GM18505 (cell line): ENCODE measurements around the gene IL6ST.
"Not testable (repeated sequence)": the region's sequence is repeated elsewhere in the genome, so short reads cannot be mapped to it uniquely, and the experiment has no call there.

Experiments used
- ATAC-seq: cut with Tn5 transposase; IDR thresholded peaks from one replicate; pipeline ENCODE4 v1.9.1; 2021; ENCODE audit not compliant: unreplicated experiment
- POLR2A ChIP-seq: IDR thresholded peaks from 4 replicates; pipeline ENCODE4 v1.6.1; 2011; ENCODE audit warnings: borderline replicate concordance; ENCODE audit not compliant: insufficient read depth, insufficient read length; ENCODE audit errors: extremely low read depth

Gene IL6ST

DNA sequence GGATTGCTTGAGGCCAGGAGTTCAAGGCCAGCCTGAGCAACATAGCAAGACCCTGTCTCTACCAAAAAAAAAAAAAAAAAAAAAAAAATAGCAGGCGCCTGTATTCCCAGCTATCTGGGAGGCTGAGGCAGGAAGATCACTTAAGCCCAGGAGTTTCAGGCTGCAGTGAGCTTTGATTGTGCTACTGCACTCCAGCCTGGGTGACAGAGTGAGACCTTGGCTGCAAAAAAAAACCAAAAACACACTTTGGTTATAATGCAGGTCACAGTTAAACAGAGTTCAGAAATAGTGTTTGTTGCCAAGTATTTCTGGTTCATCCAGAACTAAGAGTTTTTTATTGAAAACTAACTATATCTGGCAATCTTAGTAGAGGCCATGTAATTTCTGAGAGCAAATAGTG lies 24.1 kb upstream of the IL6ST start:
- TF ChIP-seq POLR2A = no peak
- ATAC-seq = no peak

DNA sequence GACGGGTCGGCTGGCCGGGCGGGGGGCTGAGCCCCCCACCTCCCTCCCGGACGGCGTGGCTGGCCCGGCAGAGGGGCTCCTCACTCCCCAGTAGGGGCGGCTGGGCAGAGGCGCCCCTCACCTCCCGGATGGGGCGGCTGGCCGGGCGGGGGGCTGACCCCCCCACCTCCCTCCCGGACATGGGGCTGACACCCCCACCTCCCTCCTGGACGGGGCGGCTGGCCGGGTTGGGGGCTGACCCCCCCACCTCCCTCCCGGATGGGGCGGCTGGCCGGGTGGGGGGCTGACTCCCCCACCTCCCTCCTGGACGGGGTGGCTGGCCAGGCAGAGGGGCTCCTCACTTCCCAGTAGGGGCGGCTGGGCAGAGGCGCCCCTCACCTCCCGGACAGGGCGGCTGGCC lies 19.9 kb upstream of the IL6ST start:
- ATAC-seq = not testable (repeated sequence)

DNA sequence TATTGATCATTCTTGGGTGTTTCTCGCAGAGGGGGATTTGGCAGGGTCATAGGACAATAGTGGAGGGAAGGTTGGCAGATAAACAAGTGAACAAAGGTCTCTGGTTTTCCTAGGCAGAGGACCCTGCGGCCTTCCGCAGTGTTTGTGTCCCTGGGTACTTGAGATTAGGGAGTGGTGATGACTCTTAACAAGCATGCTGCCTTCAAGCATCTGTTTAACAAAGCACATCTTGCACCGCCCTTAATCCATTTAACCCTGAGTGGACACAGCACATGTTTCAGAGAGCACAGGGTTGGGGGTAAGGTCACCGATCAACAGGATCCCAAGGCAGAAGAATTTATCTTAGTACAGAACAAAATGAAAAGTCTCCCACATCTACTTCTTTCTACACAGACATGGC lies 19.2 kb upstream of the IL6ST start:
- ATAC-seq = not testable (repeated sequence)

DNA sequence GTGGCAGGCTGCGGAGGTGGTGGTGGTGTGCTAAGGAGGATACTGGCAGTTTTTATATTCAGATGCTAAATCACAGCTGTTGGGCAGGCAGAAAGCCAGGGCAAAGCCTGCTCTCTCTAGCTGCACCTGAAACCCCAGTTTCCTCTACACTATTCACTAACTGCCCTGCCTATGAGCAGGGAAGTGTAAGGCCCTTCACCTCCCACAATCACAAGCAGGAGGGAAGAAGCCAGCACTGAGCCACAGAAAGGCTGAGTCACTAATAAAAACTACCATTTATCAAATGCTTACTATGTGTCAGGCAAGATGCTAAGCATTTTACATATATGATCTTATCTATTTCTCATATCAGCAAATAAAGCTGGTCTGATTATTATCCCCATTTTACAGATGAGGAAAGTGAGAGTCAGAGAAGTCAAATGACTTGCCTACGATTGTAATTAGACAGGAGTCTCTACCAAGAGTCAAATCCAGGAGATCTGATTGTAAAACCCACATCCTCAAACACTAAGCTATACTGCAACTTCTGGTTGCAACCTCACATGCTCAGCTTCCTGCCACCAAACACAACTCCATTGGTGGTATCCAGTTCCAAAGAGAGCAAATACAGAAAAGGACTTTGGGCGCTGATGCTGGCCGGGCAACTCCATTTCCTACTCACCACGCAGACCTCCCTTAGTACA lies 17.7 kb upstream of the IL6ST start:
- TF ChIP-seq POLR2A = no peak
- ATAC-seq = no peak

DNA sequence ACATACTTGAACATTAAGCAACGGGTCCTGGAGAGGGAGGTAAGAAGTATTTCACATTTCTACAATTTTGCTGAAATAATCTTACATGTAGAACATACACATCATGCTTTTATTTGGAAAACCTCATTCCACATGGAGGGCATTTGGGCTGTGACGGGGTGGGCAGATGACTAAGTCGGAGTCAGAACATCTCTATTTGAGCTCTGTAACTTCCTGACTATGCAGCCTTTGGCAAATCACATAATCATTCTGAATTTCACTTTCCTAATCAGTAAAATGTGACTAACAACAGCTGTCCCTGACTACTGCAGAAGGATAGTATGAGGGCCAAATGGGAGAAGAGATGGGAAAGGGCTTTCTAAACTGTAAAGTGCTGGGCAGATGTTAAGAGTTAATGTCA lies 17.1 kb upstream of the IL6ST start:
- ATAC-seq = no peak
- no peak for TF ChIP-seq POLR2A

DNA sequence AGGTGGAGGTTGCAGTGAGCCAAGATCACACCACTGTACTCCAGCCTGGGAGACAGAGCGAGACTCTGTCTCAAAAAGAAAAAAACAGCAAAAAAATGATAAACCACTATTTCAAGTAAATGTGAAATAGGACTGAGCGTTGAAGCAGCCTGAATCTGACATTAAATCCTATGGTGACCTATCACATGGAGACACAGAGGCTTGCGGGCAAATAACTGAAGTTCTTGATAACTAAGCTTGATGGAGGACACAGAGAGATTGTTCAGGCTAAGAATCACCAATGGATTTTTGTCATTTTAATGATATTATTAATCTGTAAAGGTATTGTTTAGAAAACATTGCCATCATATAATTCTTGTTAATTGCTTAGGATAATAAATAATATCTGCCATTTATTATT lies 15.7 kb upstream of the IL6ST start:
- no peak for TF ChIP-seq POLR2A
- ATAC-seq = no peak

DNA sequence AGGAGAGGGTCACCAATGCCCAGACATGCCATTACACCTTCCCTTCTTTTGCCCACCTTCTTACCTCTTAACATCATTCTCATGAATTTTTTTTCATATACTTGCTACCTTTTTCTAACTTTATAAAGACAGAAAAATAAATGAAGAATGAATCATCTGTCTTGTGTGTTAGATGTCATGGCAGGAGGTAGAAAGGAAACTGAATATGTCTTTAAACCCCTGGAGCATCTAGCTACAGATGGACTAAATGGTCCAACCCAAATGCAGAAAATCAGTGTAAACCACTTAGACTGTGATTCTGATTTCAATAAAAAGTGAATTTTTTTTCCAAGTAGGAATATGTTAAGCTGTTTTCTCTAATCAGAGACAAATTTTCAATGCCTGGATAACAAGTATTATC lies 11.8 kb upstream of the IL6ST start:
- no peak for TF ChIP-seq POLR2A
- no peak for ATAC-seq

DNA sequence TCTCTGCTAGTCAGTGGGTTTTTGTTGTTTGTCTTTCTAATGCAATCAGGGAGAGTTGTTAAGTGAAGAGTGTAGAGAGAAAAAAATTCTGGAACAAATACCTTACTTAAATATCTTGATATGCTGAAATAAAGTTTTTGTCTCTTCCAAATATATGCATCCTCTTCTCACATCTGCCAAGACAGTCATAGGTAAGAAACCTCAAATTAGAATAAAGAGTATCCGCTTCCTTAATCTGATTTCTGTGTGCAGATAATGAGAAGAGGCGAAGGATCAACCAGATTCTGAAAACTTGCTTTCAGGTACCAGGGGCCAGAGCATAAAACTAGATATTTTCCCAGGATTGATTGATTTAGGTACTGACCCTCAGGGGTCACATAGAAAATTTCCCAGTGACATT lies 11.3 kb upstream of the IL6ST start:
- no peak for TF ChIP-seq POLR2A
- ATAC-seq = no peak

DNA sequence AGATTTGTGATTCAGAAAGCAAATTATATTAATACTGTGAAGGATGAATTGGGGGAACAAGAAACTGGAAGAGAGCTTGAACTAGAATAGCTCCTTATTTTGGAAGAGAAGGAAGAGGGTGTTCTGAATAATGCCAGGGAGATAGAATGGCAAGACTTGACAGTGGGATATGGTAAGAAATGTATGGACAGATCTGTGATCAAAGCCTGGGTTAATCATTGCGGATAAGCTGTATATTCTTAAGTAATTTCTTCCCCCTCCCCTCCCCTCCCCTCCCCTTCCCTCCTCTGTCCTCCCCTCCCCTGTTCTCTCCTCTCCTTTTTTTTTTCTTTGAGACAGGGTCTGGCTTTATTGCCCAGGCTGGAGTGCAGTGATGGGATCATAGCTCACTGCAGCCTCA lies 10.1 kb upstream of the IL6ST start:
- no peak for ATAC-seq
- no peak for TF ChIP-seq POLR2A

DNA sequence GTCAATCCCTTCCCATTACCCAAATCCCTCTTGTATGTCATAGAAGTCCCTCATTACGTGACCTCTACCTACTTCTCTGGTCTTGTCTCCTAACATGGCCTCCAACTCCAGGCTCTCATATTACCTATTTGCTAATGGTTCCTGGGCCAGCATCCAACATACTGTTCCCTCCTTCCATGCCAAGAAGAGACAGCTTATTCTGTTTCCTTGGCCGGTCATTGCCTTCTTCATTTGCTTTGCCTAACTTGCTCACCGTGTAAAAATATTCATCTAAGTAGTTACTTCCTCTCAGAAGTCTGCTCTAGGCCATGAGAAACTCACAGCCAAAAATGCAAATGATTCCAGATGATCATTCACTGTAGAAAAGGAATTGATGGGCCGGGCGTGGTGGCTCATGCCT lies 8.9 kb upstream of the IL6ST start:
- TF ChIP-seq POLR2A = no peak
- no peak for ATAC-seq

DNA sequence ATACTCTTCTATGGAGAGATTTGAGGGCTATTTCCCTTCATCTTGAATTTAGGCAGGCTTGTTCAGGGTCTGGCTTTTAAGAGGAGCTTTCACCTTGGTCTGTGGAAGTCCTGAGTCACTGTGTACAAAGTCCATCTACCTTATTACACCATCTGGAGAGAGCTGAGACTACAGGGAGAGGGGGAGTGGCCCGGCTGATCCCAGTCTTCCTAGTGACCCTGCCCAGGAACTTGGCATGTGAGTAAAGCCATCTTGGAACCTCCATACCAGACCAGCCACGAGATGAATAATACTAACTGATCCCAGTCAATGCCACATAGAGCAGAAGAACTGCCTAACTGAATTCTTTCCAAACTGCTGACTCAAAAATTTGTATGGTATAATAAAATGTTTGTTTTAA lies 8.4 kb upstream of the IL6ST start:
- no peak for TF ChIP-seq POLR2A
- ATAC-seq = no peak

DNA sequence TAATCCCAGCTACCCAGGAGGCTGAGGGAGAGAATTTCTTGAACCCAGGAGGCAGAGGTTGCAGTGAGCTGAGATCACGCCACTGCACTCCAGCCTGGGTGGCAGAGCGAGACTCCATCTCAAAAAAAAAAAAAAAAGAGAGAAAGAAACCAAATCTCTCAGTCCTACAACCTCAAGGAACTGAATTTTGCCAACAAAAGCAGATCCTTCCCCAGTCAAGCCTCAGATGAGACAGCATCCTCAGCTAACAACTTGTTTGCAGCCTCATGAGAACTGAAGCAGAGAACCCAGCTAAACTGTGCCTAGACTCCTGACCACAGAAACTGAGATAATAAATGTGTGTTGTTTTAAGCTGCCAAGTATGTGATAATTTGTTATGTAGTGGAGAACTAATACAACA lies 7.5 kb upstream of the IL6ST start:
- no peak for TF ChIP-seq POLR2A
- ATAC-seq = no peak

DNA sequence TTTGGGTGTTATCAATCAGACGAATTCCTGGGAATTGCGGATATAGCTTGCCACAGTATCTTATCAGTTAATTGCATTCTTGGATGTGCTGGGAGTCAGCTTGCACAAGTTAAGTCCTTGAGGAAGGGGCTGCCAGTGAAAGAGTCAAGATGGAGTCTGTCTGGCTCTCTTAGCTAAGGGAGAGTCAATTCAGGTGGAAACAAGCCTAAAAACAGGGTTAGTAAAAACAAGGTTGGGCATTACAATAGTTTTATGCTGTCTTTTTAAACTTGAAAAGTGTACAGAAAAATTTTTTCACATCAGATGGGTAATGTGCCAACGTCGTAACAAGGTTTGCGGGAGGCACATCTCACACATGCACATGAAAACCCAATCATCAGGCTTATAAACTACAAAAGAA lies 5.5 kb upstream of the IL6ST start:
- not testable (repeated sequence) for ATAC-seq

DNA sequence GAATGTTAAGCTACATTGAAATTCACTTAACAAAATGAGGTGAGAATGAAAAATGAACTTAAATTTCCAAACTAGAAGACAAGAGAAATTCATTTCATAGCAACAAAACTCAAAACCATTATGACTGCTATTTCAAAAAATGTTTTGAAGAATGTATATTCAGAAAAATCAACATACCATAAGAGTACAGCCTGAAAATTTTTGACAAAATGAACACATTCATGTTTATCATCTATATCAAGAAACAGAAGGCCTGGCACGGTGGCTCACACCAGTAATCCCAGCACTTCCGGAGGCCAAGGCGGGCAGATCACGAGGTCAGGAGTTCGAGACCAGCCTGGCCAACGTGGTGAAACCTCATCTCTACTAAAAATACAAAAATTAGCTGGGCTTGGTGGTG lies 4.2 kb upstream of the IL6ST start:
- no peak for TF ChIP-seq POLR2A
- no peak for ATAC-seq

DNA sequence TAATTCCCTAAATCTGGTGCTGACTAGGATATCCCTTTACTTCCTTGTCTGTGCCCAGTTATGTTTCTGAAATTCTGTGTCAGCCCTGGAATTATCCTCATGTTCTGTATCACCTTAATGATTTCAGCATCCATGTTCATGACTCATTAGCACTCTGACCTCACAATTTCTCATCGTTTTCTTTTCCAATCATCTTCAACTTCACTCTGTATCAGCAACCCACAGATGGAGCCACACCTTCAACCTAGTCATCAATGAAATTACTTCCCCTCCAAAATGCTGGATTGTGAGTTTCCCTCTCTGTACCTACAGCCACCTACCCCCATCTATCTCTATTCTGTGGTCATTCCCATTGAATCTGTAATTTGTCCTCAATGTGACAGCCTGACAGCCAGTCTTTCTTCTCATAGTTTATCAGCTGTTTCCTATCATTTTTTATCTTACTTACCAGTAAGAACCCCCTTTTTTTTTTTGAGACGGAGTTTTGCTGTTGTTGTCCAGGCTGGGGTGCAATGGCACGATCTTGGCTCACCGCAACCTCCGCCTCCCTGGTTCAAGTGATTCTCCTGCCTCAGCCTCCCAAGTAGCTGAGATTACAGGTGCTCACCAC lies 3.1 kb upstream of the IL6ST start:
- no peak for ATAC-seq

More for the DNA sequence above, 3.1 kb upstream of the IL6ST start:
- no peak for TF ChIP-seq POLR2A
